Measurements from ENCODE around the gene PRDM16.

The PRDM16 gene

GRCh38 chr1:3483801-3484444, 414.9 kb downstream of the PRDM16 start:
- peak; percentile 78 for DNase-seq

GRCh38 chr1:3485016-3485415, 416.0 kb downstream of the PRDM16 start:
- DNase-seq = no peak
